HG02938 (cell line): Measurements from ENCODE around the gene SPSB3.

Source experiments
- ATAC-seq: cut with Tn5 transposase; IDR thresholded peaks from one replicate; pipeline ENCODE4 v1.9.1; 2021; ENCODE audit warnings: mild to moderate bottlenecking, moderate library complexity; ENCODE audit not compliant: unreplicated experiment

SPSB3 gene

DNA sequence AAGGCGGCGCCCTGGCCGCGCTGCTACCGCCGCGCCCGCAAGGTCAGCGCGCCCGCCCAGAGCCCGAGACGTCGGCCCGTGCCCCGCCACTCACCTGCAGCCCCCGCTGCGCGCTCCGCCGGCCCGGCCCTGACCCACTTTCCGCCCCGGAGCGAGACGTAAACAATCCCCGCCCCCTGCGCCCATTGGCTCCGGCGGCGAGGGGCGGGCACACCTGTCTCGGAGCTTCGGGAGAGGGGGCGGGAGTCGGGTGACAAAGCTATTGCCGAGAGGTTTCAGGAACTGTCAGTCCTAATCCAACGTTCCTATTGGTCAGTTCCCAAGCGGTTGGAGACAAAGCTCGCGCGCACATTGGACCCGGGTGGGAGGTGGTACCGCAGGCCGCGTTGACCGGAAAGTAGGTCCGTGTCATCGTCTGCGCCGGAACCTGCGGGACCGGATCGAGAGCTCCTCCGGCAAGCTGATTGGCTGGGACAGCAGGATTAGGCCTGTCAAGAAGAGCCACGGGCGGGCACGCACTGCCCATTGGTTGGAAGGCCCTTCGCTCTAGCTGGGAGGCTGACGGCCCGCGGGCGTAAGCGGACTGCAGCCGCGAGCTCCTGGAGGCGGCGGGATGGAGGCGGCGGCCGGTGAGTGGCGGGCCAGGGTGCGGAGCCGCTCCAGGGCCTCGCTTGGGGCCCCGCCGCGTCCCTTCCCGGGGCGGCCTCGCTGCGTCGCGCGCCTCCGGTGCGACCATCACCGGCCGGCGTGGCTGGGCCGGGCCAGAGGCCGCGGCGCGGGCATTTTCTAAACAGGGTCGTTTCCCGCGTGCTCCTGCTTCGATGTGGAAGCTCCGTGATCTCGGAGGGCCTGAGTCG is at the start of gene SPSB3, which contains the start of gene NUBP2:
Gene SPSB3, minus strand, starts transcription at position 164 of the 857 bp plus-strand sequence. CDS start 1,088 bp downstream, outside the sequence.
Gene NUBP2, plus strand, starts transcription at position 553 of the 857 bp plus-strand sequence. Its CDS starts 61 bp downstream, at position 614.
- ATAC-seq, result peak; percentile 88

- no peak for ATAC-seq
These were observed 49.1 kb upstream of the SPSB3 start for GRCh38 chr16:1831186-1832075.

- ATAC-seq, result no peak
These were observed 47.8 kb upstream of the SPSB3 start for GRCh38 chr16:1830213-1830612.

GRCh38 chr16:1828645-1829410 is 46.5 kb upstream of the SPSB3 start:
- ATAC-seq, result no peak

GRCh38 chr16:1826691-1827573 is 44.6 kb upstream of the SPSB3 start, which contains the start of the genes FAHD1 and HAGH:
TSS of gene FAHD1 (plus strand) at chr16:1827206. CDS start at chr16:1827239, 33 bp downstream.
TSS of gene HAGH (minus strand) at chr16:1826825. CDS start at chr16:1826787, 38 bp downstream.
- peak; percentile 86 for ATAC-seq

GRCh38 chr16:1825864-1826690 is 43.7 kb upstream of the SPSB3 start:
- ATAC-seq, result peak; percentile 38

DNA sequence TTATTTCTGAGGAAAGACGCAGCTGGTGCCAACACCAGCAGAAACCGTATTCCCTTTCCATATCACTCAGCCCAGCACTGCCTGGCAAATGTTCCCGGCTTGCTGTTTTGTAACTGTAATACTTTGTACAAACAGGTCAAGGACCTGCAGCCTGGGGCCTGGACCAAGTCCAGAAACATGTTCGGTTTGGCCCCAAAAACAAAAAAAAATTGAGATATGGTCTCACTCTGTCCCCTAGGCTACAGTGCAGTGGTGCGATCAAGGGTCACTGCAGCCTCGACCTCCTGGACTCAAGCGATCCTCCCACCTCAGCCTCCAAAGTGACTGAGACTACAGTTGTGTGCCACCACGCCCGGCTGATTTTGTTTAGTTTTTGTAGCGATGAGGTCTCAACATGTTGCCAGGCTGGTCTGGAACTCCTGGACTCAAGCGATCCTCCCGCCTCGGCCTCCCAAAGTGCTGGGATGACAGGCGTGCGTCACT is 43.1 kb upstream of the SPSB3 start:
- ATAC-seq, result no peak

GRCh38 chr16:1823821-1824220 is 41.5 kb upstream of the SPSB3 start:
- no peak for ATAC-seq

DNA sequence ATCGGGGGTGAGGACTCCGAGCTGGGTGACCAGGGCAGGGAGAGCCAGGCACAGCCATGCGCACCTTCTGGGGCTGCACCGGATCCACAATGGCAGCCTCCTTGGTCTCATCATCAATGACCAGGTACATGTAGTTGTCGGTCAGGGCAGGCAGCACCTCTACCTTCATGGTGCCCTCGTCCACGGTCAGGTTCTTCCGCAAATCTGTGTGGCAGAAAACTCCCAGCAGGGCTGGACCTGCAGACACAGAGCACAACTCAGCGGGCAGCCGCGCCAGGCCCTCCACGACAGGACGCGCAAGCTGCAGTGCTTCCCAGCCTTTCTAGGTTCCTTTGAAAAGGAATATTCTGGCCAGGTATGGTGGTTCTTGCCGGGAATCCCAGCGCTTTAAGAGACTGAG is 40.4 kb upstream of the SPSB3 start:
- ATAC-seq, result no peak

DNA sequence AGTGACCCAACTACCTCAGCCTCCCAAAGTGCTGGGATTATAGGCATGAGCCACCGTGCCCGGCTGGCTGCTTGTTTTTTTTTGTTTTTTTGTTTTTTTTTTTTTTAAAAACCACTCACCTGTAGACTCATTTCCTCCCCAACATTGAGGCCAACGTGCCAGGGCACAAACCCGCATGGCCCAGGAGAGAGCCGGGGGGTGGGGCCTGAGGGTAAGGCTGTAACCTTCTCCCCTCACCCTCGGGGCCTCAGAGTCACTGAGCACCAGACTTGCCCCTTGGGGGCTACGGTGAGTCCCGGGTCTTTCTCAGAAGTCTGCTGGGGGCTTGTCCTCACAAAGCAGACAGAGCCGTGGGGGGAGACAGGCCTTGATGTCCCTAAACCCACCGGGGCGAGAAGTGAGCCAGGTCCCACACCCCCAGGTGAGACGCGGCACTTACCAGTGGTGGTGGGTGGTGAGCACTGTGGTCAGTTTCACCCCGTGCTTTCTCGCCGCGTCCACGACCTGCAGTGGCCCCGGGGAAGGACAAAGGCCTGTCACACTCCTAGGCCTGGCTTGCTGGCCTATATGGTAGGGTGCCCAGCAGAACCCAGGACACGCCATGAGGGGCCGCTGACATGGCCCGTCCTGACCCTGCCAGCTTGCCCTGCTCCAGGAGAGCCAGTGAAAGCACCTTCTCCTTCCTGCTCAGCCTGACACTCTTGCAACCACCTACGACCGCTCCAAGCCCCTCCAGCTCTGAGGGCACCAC is 39.7 kb upstream of the SPSB3 start:
- ATAC-seq, result no peak

DNA sequence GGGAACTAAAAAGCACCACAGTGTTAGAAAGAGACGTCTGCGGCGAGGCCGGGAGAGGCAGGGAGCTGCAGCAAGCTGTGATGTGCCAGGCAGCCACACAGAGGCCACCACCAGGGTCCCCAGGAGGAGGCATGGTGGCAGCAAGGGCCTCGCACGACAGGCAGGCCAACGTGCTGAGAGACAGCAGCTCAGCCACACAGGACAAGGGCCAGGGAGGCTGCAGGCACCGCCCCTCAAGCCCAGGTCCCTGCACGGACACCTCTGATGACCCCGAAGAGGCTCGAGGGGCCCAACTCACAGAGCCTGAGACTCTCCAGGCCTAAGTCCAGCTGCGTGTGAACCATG is 38.5 kb upstream of the SPSB3 start:
- no peak for ATAC-seq

GRCh38 chr16:1820096-1820945 is 38.0 kb upstream of the SPSB3 start:
- no peak for ATAC-seq

DNA sequence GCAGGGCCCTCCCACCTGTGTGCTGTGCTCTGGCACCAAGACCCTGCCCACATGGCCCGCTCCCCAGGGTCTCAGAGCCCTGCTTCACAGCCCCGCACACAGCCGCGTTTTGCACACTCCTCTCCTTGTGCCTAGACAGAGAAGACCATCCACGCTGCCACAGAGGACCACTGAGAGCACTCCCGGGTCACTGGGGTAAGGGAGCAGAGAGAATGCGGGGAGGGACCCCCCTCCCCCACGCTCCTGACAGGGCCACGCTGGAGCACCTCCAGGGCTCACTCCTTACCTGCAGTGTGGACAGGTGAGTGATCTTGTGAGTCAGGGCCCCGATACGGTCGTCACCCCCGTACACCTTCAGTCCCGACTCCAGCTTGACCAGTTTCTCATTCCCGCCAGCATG is 37.2 kb upstream of the SPSB3 start:
- no peak for ATAC-seq

- no peak for ATAC-seq
These were observed 36.6 kb upstream of the SPSB3 start for GRCh38 chr16:1818873-1819525.

GRCh38 chr16:1818204-1818872 is 36.0 kb upstream of the SPSB3 start:
- ATAC-seq, result no peak

GRCh38 chr16:1817716-1818115 is 35.3 kb upstream of the SPSB3 start:
- ATAC-seq, result no peak
